ENCODE measurements around the gene PACS1. TPM values are rescaled to one million over a fixed set of nuclear protein-coding genes. Genes with fewer than 3 reads are reported as not detected.
A peak's percentile ranks its signal among the peaks of the same experiment; 100 is the strongest.

The PACS1 gene
- total RNA-seq, 4 donors from 2014 or later, result 37.1 to 97.8 (median 54.3) TPM

DNA sequence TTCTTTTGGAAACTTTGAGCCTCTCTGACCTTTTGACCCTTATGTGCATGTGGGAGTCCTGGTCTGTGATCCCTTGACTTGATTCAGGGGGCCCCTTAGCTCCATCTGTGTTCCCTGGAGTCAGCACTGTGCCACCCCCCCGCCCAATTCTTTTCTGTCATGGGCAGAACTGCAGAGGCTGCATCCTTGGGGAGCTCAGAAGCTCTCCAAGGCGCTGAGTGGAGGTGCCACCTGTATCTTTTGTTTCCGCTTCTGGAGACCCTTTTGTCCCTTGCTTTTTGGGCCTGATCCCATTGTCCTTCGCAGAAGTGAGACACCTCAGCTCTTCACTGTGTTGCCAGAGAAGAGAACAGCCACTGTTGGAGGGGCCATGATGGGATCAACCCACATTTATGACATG lies 2.4 kb upstream of the PACS1 start:
- no peak overlapping the region for H3K4me3 ChIP-seq
- peak overlapping the region; percentile 88 to 98 (median 93) for H3K27ac ChIP-seq (replicated peaks in 1 of 4)
- intact Hi-C loops (cut with DNase I), result no loop called here
- TF ChIP-seq, protein P1, sequence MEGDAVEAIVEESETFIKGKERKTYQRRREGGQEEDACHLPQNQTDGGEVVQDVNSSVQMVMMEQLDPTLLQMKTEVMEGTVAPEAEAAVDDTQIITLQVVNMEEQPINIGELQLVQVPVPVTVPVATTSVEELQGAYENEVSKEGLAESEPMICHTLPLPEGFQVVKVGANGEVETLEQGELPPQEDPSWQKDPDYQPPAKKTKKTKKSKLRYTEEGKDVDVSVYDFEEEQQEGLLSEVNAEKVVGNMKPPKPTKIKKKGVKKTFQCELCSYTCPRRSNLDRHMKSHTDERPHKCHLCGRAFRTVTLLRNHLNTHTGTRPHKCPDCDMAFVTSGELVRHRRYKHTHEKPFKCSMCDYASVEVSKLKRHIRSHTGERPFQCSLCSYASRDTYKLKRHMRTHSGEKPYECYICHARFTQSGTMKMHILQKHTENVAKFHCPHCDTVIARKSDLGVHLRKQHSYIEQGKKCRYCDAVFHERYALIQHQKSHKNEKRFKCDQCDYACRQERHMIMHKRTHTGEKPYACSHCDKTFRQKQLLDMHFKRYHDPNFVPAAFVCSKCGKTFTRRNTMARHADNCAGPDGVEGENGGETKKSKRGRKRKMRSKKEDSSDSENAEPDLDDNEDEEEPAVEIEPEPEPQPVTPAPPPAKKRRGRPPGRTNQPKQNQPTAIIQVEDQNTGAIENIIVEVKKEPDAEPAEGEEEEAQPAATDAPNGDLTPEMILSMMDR (IDR thresholded peaks at IDR 0.05), result no peak
- TF ChIP-seq EP300 (IDR thresholded peaks at IDR 0.05) (no peak), POLR2AphosphoS5 (IDR thresholded peaks at IDR 0.05) (no peak), POLR2A (IDR thresholded peaks at IDR 0.05; ENCODE audit: low read depth) (no peak)
- H3K27me3 ChIP-seq, result no peaks in the 10 kb centered on the region
- no peaks in the 10 kb centered on the region for H3K9me3 ChIP-seq
- H3K4me1 ChIP-seq, result peaks cover 31 to 46% (median 41%) of the 10 kb centered on the region in 4 donors
- no peak for DNase-seq (ENCODE audit: extremely low spot score)
- 91% methylated on average over 4 of the region's 4 CpGs for WGBS
- H3K36me3 ChIP-seq, result peaks cover 48 to 63% (median 60%) of the 10 kb centered on the region in 4 donors

DNA sequence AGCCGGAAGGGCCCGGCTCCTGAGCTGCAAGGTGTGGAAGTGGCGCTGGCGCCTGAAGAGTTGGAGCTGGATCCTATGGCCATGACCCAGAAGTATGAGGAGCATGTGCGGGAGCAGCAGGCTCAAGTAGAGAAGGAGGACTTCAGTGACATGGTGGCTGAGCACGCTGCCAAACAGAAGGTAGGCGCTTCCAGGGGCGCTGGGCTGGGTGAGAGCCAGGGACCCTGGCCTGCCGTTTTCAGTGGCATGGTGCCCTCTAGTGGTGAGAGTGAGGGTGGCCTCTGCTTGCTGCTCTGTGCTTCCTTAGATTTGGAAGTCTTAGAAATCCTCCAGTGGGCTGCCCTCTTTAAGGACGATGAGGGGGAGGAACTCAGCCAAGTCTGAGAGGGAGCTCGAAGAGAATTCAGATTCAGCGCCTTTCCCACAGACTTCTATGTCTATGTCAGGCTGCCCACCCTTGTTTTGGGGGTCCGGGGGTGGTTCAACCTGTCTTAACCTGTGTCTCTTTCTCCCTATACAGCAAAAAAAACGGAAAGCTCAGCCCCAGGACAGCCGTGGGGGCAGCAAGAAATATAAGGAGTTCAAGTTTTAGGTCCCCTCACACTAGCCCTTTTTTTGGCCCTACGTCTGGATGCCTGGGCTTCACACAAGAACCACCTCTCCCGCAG lies 1.8 kb upstream of the PACS1 start:
- TF ChIP-seq EP300 (IDR thresholded peaks at IDR 0.05), result no peak
- TF ChIP-seq, protein P1 (IDR thresholded peaks at IDR 0.05), result peak; percentile 85 to 97 (median 90)
- TF ChIP-seq POLR2AphosphoS5 (IDR thresholded peaks at IDR 0.05), result peak; percentile 19 to 40
- Histone ChIP-seq H3K4me1 (peaks cover 31 to 50% (median 44%) of the 10 kb centered on the region in 4 donors), H3K9me3 (no peaks in the 10 kb centered on the region), H3K27ac (replicated peaks in 1 of 4) (peak overlapping the region; percentile 88 to 98 (median 93)), H3K36me3 (peaks cover 42 to 61% (median 53%) of the 10 kb centered on the region in 4 donors), H3K27me3 (no peaks in the 10 kb centered on the region), H3K4me3 (no peak overlapping the region)
- no peak for DNase-seq (ENCODE audit: extremely low spot score)
- WGBS, result 44% methylated on average over 17 of the region's 17 CpGs
- intact Hi-C loops (cut with DNase I), result no loop called here

DNA sequence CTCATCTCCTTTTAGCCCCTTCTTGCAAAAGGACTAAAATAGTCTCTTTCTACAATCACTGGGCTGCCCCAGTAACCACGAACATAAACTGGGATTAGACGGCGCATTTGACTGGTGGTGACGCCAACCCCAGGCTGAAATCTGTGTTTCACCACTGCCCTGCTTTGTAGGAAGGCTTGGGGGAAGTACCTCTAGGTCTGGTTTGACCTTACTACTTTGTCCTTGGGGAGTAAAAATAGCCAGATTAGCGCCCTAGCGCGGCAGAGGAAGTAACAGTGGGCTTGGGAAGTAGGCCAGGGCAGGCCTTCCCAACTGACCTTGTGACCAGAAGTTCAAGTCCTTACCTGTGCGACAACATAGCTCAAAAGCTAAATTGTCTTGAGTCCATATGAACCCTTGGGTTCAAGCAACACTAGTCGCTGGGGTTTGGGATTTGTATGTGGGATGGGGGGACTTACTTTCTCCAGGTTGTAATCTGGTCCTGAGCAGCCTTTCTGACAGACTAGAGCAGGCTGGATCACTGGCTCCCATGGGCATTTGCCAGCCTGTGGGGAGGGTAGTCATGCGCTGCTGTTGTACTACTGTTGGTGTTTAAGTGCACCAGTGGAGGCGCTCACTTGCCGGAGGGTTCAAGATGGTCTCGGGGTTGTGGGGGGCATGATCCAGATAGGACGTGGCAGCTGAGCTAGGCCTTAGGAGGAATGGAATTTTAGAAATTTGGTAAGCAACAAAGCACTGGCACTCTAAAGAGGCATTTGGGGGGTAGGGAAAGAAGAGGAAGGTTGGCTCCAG lies 953 bp upstream of the PACS1 start:
- intact Hi-C loops (cut with DNase I), result no loop called here
- Histone ChIP-seq H3K4me1 (peaks cover 31 to 50% (median 44%) of the 10 kb centered on the region in 4 donors), H3K9me3 (no peaks in the 10 kb centered on the region), H3K27ac (replicated peaks in 1 of 4) (peak overlapping the region; percentile 88 to 98 (median 93)), H3K36me3 (peaks cover 35 to 55% (median 47%) of the 10 kb centered on the region in 4 donors), H3K27me3 (no peaks in the 10 kb centered on the region), H3K4me3 (peak overlapping the region; percentile 87 to 97 (median 94))
- TF ChIP-seq EP300 (IDR thresholded peaks at IDR 0.05) (no peak), POLR2A (IDR thresholded peaks at IDR 0.05; ENCODE audit: low read depth) (no peak), POLR2AphosphoS5 (IDR thresholded peaks at IDR 0.05) (no peak)
- TF ChIP-seq, protein P1 (IDR thresholded peaks at IDR 0.05), result peak in 1 of 3 experiments; percentile 5
- DNase-seq (ENCODE audit: extremely low spot score), result no peak
- 57% methylated on average over 9 of the region's 14 CpGs for WGBS

DNA sequence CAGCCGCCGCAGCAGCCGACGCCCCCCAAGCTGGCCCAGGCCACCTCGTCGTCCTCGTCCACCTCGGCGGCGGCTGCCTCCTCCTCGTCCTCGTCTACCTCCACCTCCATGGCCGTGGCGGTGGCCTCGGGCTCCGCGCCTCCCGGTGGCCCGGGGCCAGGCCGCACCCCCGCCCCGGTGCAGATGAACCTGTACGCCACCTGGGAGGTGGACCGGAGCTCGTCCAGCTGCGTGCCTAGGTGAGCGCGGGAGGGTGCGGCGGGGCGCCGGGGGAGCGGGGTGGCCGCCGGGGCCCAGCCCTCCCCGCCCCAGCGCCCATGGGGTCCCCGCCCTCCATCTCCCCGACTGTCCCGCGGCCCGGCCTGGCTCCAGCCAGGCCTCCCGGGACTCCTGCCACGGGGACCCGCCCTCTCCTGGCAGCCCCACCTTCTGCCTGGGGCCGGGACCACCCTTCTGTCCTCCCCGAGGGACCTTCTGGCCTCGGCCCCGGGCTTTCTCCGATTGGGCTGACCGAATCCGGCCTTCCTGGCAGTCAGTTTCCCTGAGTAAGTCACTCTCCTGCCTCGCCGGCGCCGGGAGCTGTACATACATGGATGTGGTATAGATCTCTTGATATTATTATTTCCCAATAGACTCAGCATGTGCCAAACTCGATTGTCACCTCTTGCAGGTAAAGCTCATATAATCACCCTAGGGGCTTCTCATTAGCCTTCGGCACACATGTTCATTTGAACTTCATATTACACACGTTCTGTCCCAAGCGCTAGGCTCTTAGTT lies 720 bp downstream of the PACS1 start:
- no peaks in the 10 kb centered on the region for H3K27me3 ChIP-seq
- DNase-seq (ENCODE audit: extremely low spot score), result no peak
- intact Hi-C loops (cut with DNase I), result no loop called here
- H3K4me3 ChIP-seq, result peak overlapping the region; percentile 87 to 97 (median 94)
- H3K4me1 ChIP-seq, result peaks cover 31 to 50% (median 44%) of the 10 kb centered on the region in 4 donors
- TF ChIP-seq POLR2AphosphoS5 (IDR thresholded peaks at IDR 0.05), result no peak
- TF ChIP-seq, protein P1 (IDR thresholded peaks at IDR 0.05), result peak in 1 of 3 experiments; percentile 6
- H3K36me3 ChIP-seq, result peaks cover 19 to 51% (median 41%) of the 10 kb centered on the region in 4 donors
- H3K9me3 ChIP-seq, result no peaks in the 10 kb centered on the region
- WGBS, result 4% methylated on average over 12 of the region's 60 CpGs
- peak overlapping the region; percentile 88 to 98 (median 93) for H3K27ac ChIP-seq (replicated peaks in 1 of 4)
